ENCODE measurements around the gene PAK1.
"Not testable (repeated sequence)": the region's sequence is repeated elsewhere in the genome, so short reads cannot be mapped to it uniquely, and the experiment has no call there.

PAK1 gene

DNA sequence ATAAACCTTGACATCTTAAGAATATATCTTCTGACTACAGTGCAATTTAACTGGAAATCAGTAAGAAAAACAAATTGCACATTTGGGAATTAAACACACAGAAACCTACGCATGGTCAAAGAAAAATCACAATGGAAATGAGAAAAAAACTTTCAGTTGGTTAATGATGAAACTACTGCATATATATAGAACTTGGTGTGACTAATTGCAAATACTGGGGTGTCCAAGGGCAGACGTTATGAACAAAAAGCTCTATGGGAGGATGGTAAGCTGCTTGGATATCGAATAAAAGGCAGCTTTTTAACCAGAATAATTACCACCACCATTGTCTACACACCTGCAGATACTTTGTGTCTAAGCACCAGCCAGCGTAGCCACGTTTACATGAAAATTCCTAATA lies 173.2 kb downstream of the PAK1 start:
- no peak for DNase-seq

DNA sequence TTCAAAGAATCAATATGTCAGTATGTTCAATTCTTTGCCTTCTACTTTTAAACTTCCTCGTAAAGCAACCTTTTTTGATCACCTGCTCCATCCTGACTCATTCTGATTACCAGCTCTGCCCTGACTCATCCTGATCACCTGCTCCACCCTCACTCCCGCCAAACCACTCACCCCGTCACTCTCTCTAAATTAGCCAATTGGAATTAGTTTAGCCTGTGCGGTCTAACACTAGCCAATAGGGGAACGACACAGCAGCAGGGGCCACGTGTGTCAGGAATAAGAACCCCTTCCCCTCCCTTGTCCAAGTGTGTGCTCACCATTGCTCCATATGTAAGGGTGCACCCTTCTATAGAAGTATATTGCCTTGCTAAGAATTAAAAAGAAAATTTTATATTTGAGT lies 173.9 kb downstream of the PAK1 start:
- not testable (repeated sequence) for DNase-seq

DNA sequence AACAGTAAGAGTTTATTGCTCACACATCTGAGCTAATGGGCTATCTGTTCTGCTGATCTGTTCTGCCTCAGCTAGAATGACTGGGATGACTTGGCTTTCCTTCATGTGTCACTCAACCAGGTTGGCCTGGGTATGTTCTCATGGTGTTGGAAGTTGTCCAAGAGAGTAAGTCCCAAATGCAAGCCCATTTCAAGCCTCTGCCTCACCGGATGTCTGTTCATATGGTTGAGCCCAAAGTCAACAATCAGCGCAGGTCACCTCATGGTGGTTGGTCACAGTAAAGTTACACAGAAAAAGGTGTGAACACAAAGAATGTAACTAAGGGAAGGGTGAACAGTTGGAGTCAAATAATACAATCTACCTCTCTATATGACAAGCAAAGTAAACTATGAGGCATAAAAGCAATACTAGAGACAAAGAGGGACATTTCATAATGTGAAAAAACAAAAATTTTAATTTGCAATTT lies 174.3 kb downstream of the PAK1 start:
- DNase-seq, result peak; percentile 41

DNA sequence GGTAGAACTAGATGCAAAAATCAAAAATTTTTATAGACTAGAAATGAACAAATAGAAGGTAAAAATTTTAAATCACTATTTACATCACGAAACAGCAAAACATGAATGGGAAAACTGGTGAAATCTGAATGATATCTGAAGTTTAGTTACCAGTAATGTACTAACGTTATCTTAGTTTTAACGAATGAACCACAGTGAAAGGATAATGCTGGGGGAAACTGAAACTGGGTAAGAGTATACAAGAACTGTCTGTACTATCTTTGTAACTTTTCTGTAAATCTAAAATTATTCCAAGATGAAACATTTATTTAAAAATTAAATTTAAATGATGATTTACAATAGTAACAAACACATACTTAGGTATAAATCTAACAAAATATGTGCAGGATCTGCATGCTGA lies 179.9 kb downstream of the PAK1 start:
- no peak for DNase-seq

DNA sequence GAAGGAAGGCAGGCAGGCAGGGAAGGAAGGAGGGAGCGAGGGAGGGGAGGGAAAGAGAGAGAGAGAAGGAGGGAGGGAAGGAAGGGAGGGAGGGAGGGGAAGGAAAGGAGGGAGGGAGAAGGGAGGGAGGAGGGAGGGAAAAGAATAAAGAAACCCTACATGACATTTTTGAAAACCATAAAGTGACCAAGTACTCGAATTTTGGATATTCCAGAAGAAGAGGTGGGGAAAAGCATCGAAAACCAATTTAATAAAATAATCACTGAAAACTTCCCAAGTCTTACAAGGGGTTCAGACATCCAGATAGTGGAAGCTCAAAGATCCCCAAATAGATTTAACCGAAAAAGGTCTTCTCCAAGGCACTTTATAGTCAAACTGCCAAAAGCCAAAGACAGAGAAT lies 184.2 kb downstream of the PAK1 start:
- DNase-seq, result no peak

DNA sequence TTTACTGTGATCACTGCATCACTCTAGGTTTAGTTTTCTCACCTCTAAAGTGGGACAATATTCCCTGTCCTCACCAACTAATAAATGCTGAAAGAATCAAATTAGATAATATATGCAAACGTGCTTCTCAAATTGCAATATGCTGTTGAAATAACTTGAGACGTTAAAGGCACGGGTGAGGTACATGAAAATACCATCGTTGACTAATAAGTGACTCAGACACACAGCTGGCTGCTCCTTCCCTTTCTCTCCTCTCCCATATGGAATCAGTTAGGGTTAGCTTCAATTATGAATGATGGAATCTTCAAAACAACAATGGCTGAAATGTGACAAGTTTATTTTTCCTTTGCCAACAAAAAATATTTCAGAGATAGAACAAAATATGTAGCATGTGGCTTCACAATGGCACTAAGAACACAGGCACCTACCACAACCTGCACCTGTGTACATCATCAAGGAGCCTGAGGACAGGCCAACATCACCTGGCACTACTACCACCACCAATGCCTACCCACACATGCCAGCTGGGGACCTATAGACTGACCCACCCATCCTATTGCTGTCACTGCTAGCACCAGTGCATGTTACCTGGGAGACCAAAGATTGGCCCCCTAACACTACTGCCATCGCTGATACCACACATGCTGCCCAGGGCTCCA lies 186.2 kb downstream of the PAK1 start:
- no peak for DNase-seq

DNA sequence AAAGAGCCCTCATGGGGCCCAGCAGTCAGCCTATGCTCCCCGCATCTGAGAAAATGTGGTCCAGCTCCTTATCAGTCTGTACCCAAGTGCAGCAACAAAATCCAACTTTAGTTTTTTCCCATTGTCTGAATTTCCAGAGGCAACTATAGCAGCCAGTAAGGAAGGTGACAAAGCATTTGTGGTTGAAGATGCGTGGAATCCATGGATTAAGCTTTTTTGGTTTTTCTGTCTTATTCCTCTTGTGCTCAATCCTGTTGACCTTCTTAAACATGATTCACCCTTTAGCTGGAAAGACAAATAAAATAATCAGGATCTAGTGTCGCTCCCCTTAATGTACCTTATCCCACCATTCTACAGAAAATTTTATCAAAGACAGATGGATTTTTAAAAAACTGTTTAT lies 186.8 kb downstream of the PAK1 start:
- no peak for DNase-seq

DNA sequence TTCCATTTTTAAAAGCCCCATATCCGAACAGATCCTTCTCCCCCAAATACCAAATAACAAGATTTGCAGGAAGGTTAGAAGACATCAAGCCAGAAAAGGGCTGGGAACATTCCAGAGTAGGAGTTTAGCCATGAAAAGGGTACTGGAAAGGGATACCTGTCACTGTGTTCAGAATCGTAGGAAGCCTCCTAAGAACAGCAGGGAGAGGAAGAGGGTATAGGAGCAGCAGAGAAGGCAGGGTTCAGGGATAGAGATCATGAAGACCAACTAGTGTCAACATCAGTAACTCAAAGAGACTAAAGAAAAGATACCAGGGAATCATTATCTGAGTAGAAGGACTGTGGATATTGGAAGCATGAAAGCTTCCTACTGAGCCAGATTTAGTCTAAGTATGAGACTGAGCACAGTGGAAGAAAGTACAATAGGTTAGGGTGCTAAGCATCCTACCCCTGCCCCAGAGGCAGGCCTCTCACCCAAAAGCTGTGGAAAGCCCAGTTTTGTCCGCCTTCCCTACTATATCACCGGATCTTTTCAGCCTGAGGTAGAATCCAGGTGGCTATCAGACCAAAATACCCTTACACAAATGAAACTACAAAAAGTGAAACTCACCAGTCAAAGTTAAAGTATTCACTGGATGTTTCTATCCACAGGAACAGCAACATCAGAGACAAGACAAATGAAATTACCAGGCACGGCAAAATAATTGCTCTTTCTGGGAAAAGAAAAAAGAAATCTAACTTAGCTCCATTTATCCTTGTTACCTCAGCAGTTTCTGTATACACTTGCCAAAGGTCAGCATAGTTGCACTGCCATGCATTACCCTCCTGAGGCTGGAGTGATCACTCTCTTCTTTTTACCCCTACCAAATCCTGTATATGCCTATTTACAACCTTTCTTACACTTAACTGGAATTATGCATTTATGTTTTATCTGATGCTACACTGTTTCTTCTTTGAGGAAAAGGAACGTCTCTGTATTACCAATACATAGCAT lies 189.1 kb downstream of the PAK1 start:
- DNase-seq, result no peak

DNA sequence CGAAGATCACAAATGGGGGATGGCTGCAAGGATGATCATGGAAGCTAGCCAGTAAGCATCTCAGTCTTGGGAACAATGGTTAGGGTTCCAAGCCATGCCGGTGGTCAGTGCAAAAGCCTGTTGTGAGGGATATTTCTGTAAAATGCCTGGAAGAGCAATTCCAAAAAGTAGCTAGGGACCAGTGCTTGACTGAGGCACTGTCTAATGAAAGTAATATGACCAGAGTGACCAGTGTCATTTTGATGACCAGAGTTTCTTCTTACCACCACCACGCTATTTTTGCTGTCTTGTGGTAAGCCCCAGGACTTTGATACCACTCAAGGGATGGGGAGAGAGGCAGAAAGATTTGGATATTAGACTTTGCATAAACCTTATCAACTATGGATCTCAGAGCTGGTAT lies 190.8 kb downstream of the PAK1 start:
- DNase-seq, result no peak

DNA sequence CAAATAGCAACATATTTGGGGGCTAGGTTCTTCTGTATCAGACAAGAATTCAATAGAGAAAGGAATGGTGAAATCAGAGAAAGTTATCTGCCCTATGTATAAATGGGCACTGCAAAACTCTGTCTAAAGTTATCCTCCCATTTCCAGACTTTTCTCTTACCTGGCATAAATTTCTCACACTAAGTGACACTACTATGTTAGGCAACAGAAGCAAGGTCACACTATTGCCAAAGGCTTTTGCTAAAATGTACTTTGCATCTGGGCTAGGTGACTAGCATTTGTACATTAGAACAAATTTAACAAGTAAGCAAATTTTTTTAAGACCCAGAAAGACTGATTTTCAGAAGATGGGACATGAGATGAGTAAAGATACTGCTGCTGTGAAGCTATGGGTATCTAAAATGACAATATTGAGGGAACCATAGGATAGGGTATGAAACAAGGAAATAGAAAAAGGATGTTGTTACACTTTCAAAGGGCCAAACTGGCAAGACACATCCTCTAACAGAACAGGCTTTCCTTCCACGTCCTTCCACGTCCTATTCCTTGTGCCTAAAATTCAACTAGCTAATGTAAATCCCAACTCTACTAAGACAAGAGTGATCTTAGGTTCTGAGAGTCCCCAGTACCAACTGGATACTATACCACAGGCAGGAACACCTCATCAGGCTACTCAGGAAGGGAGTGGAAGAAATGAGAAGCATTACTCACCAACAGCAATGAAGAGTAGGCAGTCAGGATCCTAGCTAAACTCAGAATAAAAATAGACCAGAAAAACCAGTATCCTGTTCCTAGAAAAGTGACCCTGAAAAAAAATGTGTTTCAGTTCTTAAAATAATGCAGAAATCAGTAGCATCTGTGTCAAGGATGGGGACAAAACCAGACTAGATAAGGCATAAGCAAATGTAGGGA lies 195.0 kb downstream of the PAK1 start:
- DNase-seq, result no peak

DNA sequence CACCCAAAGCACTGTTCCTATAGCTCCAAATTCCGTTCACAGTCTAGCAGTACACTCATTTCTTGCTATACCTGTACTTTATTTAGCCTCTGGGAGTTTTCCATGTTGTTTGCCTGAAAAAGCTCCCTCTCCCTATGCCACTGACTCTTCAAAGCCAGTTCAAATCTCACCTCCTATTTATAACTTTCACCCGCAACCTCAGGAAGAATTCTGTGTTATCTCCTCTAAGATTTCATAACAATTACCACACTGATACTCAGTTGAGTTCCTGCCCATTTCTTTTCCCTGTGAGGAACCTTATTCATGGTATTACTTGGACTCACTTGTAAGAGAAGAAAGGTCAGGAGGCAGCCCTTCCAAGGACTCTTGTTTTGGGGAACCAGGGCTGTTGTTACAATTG lies 197.6 kb downstream of the PAK1 start:
- no peak for DNase-seq

All from NCI-H2029 treated with DMSO at 0.1 percent for 48 hours (cell line).